GM12878 (cell line): Measurements from ENCODE around the gene MRTFA. TPM values are rescaled to one million over a fixed set of nuclear protein-coding genes. Genes with fewer than 3 reads are reported as not detected.

Experiments used
- ATAC-seq: fragments of 200-7000 bp; cut with Tn5 transposase; 3 replicates; pipeline ENCODE4 v1.9.1; 2020; ENCODE audit warnings: mild to moderate bottlenecking, moderate library complexity
- BruUV-seq: library from RNA; stranded (reverse); fragments of 400-500 nt; replicated peaks from 2 replicates; lab custom pipeline; 2021; lab: Mats Ljungman, UMichigan
- CTCF ChIA-PET: fragments of 300-600 bp; sonication (Branson Sonifier 250); formaldehyde crosslinking; extraction: SDS; loops from one replicate; lab custom pipeline; 2021; ENCODE audit warnings: inconsistent platforms; lab: Yijun Ruan, JAX
- POLR2A ChIA-PET: fragments of 350-600 bp; formaldehyde crosslinking; extraction: SDS; loops from one replicate; lab custom pipeline; 2021; ENCODE audit warnings: inconsistent platforms; lab: Charles Lee
- RAD21 ChIA-PET: fragments of 300-600 bp; sonication (Branson Sonifier 250); formaldehyde crosslinking; loops from one replicate; lab custom pipeline; 2023; ENCODE audit warnings: antibody characterized with exemption; ENCODE audit not compliant: unreplicated experiment; lab: Charles Lee
- SMC1A ChIA-PET: fragments of 300-600 bp; sonication (Branson Sonifier 250); formaldehyde crosslinking; loops from one replicate; lab custom pipeline; 2023; ENCODE audit not compliant: unreplicated experiment, uncharacterized antibody; lab: Charles Lee
- DNase-seq: peaks from one replicate; pipeline ENCODE4 v3.0.0-alpha.2; 2011; ENCODE audit warnings: low read depth, low spot score
- FAIRE-seq: peaks from 3 replicates; lab custom pipeline; 2011; peaks lifted over from hg19 to GRCh38; lab: Jason Lieb, UNC
- H2AFZ ChIP-seq: 2 replicates; pipeline ENCODE4 v1.6.0; 2011; ENCODE audit warnings: low read depth, low read length, control low read depth; ENCODE audit not compliant: control insufficient read depth
- H3K27ac ChIP-seq: 2 replicates; pipeline ENCODE4 v1.5.1; 2011; ENCODE audit warnings: control low read depth; ENCODE audit not compliant: control insufficient read depth, insufficient read depth
- H3K27me3 ChIP-seq, 2 experiments: replicated peaks in 1 of 2; 2 replicates each; pipeline versions ENCODE4 v1.6.0 to v1.6.1; 2011; ENCODE audit warnings: low read length in 1 of 2; ENCODE audit not compliant: control insufficient read depth in 2 of 2, insufficient read depth in 2 of 2
- H3K36me3 ChIP-seq, 2 experiments: 2 replicates each; pipeline ENCODE4 v1.5.1; 2011; ENCODE audit warnings: low read length in 1 of 2; ENCODE audit not compliant: control insufficient read depth in 2 of 2, insufficient read depth in 2 of 2
- H3K4me1 ChIP-seq: 2 replicates; pipeline ENCODE4 v1.6.1; 2011; ENCODE audit warnings: mild to moderate bottlenecking, low read length, moderate library complexity, mixed read lengths; ENCODE audit not compliant: control insufficient read depth, insufficient read depth
- H3K4me2 ChIP-seq: 2 replicates; pipeline ENCODE4 v1.6.0; 2011; ENCODE audit warnings: control low read depth; ENCODE audit not compliant: control insufficient read depth, insufficient read depth
- H3K4me3 ChIP-seq: fragments of 200-600 bp; sonication (generic); 2 replicates; pipeline ENCODE4 v1.5.1; 2016
- H3K79me2 ChIP-seq: 2 replicates; pipeline ENCODE4 v1.6.0; 2011; ENCODE audit warnings: low read length; ENCODE audit not compliant: control insufficient read depth, insufficient read depth
- H3K9ac ChIP-seq: 2 replicates; pipeline ENCODE4 v1.8.0; 2011; ENCODE audit warnings: low read length, control low read depth, mixed read lengths; ENCODE audit not compliant: control insufficient read depth, insufficient read depth
- H3K9me3 ChIP-seq: replicated peaks from 3 replicates; pipeline ENCODE4 v1.5.1; 2011; ENCODE audit warnings: mild to moderate bottlenecking, low read length; ENCODE audit not compliant: control insufficient read depth, insufficient read depth
- H4K20me1 ChIP-seq: 2 replicates; pipeline ENCODE4 v1.6.0; 2011; ENCODE audit not compliant: control insufficient read depth, insufficient read depth
- BCL11A ChIP-seq: IDR thresholded peaks from 2 replicates; pipeline ENCODE4 v1.6.1; 2011; ENCODE audit warnings: low read depth, low read length
- EED ChIP-seq: sonication (generic); IDR thresholded peaks from 2 replicates; pipeline ENCODE4 v1.6.1; 2016; ENCODE audit warnings: antibody characterized with exemption, low read depth
- NR2C2 ChIP-seq: IDR thresholded peaks from 2 replicates; pipeline ENCODE4 v1.6.1; 2011; ENCODE audit warnings: borderline replicate concordance, low read depth; ENCODE audit not compliant: control insufficient read depth, insufficient read length
- NRF1 ChIP-seq: conservative IDR thresholded peaks from 2 replicates; pipeline ENCODE4 v1.6.1; 2011; ENCODE audit warnings: mild to moderate bottlenecking, low read depth, low read length, improper control_type of control experiment
- POLR2AphosphoS2 ChIP-seq: IDR thresholded peaks from 2 replicates; pipeline ENCODE4 v1.6.1; 2011; ENCODE audit warnings: low read depth, mild to moderate bottlenecking, low read length, improper control_type of control experiment, moderate library complexity
- RB1 ChIP-seq: fragments of 450-650 bp; formaldehyde crosslinking; IDR thresholded peaks from 2 replicates; pipeline ENCODE4 v1.6.1; 2017; ENCODE audit warnings: mild to moderate bottlenecking, borderline replicate concordance
- RBBP5 ChIP-seq: fragments of 200-600 bp; sonication (generic); conservative IDR thresholded peaks from 2 replicates; pipeline ENCODE4 v1.6.1; 2016
- RCOR1 ChIP-seq: conservative IDR thresholded peaks from 2 replicates; pipeline ENCODE4 v1.6.1; 2012; ENCODE audit warnings: low read depth, low read length, improper control_type of control experiment
- YBX1 ChIP-seq: fragments of 450-650 bp; IDR thresholded peaks from 2 replicates; pipeline ENCODE4 v1.6.1; 2016; ENCODE audit warnings: antibody characterized with exemption
- WGBS: methylation state at CpG from one replicate; pipeline ENCODE4 v1.1.6; 2016; ENCODE audit warnings: low lambda C conversion rate; ENCODE audit not compliant: insufficient replicate concordance, insufficient coverage; ENCODE audit errors: missing lambda C conversion rate; 5-methylcytosine and 5-hydroxymethylcytosine counted together
- in situ Hi-C: fragments of 300-500 bp; cut with MboI; formaldehyde crosslinking; loops from 9 replicates; pipeline ENCODE4 v1.14.3; 2018; ENCODE audit warnings: mixed read lengths
- intact Hi-C: fragments of 100-400 bp; cut with micrococcal nuclease; formaldehyde crosslinking; loops from one replicate; pipeline ENCODE4 v1.14.2; 2022; ENCODE audit not compliant: unreplicated experiment
- polyA plus RNA-seq, 11 experiments: library from polyadenylated mRNA; depleted of rRNA in 4 of 11; unstranded in 6 of 11; stranded (reverse) in 5 of 11; fragments of >200 nt; fragmentation: Nextera tagmentation in 4 of 11; fragmentation: Illumina TruSeq in 1 of 11; extraction: Ambion mirVana in 4 of 11; extraction: Trizol in 1 of 11; gene quantifications; 1 replicate in 1 of 11; 2 replicates in 10 of 11; pipeline versions ENCODE4 v1.2.1 to v1.2.3, GENCODE V29; 2011 to 2016; ENCODE audit warnings: inconsistent platforms in 2 of 11, missing spikeins in 2 of 11, low read depth in 1 of 11
- total RNA-seq, 4 experiments: library from RNA; depleted of rRNA in 3 of 4; stranded (reverse); fragments of >200 nt in 3 of 4; fragmentation: Illumina TruSeq in 1 of 4; extraction: Trizol in 1 of 4; gene quantifications; 2 replicates each; pipeline versions ENCODE4 v1.2.1 to v1.2.3, GENCODE V29; 2013 to 2021
- TF ChIP-seq, protein P1 (sequence below): fragments of 150-350 bp; IDR thresholded peaks from 2 replicates; pipeline ENCODE4 v1.6.1; 2016; ENCODE audit warnings: low read depth, low read length
- TF ChIP-seq, protein P2 (sequence below): fragments of 450-650 bp; IDR thresholded peaks from 2 replicates; pipeline ENCODE4 v1.6.1; 2017; ENCODE audit warnings: mild to moderate bottlenecking, moderate library complexity
- TF ChIP-seq, protein P3 (sequence below): IDR thresholded peaks from 2 replicates; pipeline ENCODE4 v1.6.1; 2012; ENCODE audit warnings: low read length, inconsistent platforms

Gene MRTFA
- total and polyA plus RNA-seq, 10 of the 15 experiments (the other 5 are each of a cell fraction or from before 2014, with no cell fraction given): 2.0 to 63.9 (median 17.9) TPM

DNA sequence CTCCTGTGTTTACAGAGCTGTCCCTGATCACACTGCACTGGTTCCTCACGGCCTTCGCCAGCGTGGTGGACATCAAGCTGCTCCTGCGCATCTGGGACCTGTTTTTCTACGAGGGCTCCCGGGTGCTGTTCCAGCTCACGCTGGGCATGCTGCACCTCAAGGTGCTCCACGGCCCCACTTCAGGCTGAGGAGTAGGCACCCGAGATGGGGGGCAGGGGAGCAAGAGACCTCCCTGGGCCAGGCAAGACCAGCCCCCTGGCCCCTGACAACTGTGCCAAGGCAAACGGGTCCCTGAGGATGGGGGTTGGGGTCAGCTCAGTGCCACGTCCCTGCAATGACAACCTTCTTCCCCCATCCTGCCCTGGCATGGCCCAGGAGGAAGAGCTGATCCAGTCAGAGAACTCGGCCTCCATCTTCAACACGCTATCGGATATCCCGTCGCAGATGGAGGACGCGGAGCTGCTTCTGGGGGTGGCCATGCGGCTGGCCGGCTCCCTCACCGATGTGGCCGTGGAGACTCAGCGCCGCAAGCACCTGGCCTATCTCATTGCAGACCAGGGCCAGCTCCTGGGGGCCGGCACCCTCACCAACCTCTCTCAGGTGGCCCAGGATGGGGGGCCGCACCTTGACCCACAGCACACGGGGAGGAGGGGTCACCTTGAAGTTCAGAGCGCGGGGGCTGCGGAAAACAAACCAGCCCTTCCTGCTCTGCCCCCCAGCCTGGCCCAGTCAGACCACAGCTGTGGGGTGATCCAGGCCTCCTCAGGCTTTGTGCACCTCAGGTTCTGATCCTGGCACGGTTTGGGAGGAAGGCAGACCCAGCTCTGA, 230.2 kb downstream of the MRTFA start (continued):
- no peak for TF ChIP-seq BCL11A
- no peak for TF ChIP-seq POLR2AphosphoS2
- no peak for TF ChIP-seq YBX1
- TF ChIP-seq, protein P1, sequence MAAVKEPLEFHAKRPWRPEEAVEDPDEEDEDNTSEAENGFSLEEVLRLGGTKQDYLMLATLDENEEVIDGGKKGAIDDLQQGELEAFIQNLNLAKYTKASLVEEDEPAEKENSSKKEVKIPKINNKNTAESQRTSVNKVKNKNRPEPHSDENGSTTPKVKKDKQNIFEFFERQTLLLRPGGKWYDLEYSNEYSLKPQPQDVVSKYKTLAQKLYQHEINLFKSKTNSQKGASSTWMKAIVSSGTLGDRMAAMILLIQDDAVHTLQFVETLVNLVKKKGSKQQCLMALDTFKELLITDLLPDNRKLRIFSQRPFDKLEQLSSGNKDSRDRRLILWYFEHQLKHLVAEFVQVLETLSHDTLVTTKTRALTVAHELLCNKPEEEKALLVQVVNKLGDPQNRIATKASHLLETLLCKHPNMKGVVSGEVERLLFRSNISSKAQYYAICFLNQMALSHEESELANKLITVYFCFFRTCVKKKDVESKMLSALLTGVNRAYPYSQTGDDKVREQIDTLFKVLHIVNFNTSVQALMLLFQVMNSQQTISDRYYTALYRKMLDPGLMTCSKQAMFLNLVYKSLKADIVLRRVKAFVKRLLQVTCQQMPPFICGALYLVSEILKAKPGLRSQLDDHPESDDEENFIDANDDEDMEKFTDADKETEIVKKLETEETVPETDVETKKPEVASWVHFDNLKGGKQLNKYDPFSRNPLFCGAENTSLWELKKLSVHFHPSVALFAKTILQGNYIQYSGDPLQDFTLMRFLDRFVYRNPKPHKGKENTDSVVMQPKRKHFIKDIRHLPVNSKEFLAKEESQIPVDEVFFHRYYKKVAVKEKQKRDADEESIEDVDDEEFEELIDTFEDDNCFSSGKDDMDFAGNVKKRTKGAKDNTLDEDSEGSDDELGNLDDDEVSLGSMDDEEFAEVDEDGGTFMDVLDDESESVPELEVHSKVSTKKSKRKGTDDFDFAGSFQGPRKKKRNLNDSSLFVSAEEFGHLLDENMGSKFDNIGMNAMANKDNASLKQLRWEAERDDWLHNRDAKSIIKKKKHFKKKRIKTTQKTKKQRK: no peak
- no peak for TF ChIP-seq NR2C2
- TF ChIP-seq RBBP5: no peak

DNA sequence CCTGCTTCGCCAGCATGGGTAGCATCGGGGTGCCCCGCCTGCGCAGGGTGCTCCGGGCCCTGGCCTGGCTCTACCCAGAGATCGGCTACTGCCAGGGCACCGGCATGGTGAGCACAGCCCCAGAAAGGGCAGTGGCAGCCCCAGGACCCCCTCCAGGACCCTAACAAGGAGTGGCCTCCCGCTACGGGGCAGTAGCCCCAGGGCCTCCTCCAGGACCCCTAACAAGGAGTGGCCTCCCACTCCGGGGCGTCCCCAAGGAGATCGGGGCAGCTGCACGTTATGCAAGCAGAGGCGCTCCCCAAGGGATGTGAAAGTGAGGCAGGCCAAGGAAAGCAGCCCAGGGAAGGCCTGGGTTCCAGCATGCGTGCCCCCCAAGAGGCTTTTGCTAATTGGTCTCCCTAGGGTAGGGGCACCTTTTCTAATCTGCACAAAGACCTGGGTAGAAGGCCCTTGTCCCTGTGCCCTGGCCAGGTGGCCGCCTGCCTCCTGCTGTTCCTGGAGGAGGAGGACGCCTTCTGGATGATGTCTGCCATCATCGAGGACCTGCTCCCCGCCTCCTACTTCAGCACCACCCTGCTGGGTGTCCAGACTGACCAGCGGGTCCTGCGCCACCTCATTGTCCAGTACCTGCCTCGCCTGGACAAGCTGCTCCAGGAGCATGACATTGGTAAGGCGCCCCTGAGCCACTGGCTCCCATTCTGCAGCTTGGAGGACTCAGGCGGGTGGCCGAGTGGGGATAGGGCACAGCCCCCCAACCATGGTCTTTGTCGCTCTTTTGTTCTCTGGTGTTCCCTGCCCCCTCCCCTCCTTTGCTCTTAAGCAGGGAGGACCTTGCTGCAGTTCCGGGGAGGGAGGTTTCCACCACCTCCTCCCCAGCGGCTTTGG, 231.1 kb downstream of the MRTFA start:
- RAD21 ChIA-PET: no interaction called here
- no peak overlapping the region for H3K9ac ChIP-seq
- FAIRE-seq: no peak
- TF ChIP-seq NRF1: no peak
- no peak for TF ChIP-seq RB1
- no peak for TF ChIP-seq RCOR1
- TF ChIP-seq EED: no peak
- TF ChIP-seq, protein P2, sequence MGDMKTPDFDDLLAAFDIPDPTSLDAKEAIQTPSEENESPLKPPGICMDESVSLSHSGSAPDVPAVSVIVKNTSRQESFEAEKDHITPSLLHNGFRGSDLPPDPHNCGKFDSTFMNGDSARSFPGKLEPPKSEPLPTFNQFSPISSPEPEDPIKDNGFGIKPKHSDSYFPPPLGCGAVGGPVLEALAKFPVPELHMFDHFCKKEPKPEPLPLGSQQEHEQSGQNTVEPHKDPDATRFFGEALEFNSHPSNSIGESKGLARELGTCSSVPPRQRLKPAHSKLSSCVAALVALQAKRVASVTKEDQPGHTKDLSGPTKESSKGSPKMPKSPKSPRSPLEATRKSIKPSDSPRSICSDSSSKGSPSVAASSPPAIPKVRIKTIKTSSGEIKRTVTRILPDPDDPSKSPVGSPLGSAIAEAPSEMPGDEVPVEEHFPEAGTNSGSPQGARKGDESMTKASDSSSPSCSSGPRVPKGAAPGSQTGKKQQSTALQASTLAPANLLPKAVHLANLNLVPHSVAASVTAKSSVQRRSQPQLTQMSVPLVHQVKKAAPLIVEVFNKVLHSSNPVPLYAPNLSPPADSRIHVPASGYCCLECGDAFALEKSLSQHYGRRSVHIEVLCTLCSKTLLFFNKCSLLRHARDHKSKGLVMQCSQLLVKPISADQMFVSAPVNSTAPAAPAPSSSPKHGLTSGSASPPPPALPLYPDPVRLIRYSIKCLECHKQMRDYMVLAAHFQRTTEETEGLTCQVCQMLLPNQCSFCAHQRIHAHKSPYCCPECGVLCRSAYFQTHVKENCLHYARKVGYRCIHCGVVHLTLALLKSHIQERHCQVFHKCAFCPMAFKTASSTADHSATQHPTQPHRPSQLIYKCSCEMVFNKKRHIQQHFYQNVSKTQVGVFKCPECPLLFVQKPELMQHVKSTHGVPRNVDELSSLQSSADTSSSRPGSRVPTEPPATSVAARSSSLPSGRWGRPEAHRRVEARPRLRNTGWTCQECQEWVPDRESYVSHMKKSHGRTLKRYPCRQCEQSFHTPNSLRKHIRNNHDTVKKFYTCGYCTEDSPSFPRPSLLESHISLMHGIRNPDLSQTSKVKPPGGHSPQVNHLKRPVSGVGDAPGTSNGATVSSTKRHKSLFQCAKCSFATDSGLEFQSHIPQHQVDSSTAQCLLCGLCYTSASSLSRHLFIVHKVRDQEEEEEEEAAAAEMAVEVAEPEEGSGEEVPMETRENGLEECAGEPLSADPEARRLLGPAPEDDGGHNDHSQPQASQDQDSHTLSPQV: no peak
- TF ChIP-seq, protein P3, sequence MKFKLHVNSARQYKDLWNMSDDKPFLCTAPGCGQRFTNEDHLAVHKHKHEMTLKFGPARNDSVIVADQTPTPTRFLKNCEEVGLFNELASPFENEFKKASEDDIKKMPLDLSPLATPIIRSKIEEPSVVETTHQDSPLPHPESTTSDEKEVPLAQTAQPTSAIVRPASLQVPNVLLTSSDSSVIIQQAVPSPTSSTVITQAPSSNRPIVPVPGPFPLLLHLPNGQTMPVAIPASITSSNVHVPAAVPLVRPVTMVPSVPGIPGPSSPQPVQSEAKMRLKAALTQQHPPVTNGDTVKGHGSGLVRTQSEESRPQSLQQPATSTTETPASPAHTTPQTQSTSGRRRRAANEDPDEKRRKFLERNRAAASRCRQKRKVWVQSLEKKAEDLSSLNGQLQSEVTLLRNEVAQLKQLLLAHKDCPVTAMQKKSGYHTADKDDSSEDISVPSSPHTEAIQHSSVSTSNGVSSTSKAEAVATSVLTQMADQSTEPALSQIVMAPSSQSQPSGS: no peak

More for the DNA sequence above, 231.1 kb downstream of the MRTFA start:
- Histone ChIP-seq H3K4me2 (no peak overlapping the region), H2AFZ (no peak overlapping the region), H3K27ac (no peak overlapping the region), H3K9me3 (no peaks in the 10 kb centered on the region), H3K4me3 (no peak overlapping the region), H3K4me1 (peaks cover 17% of the 10 kb centered on the region), H4K20me1 (no peaks in the 10 kb centered on the region), H3K27me3 (no peaks in the 10 kb centered on the region), H3K79me2 (no peaks in the 10 kb centered on the region), H3K36me3 (peaks cover 18 to 46% of the 10 kb centered on the region in 2 experiments)
- POLR2A ChIA-PET: no interaction called here
- in situ Hi-C loops: no loop called here
- DNase-seq (no peak), ATAC-seq (no peak)
- SMC1A ChIA-PET: no interaction called here
- BruUV-seq: no TSS peak
- CTCF ChIA-PET: no interaction called here
- 88% methylated on average over 26 of the region's 28 CpGs for WGBS
- intact Hi-C loops: no loop called here
